GM10248 (cell line): ENCODE results near the gene PMM2.

Source experiments
- CTCF ChIA-PET: fragments of 300-600 bp; sonication (Branson Sonifier 250); formaldehyde crosslinking; extraction: SDS; loops from one replicate; lab custom pipeline; 2021; ENCODE audit warnings: antibody characterized with exemption; lab: Yijun Ruan, JAX
- POLR2A ChIA-PET: fragments of 350-650 bp; sonication (Branson Sonifier 250); formaldehyde crosslinking; extraction: SDS; loops from one replicate; lab custom pipeline; 2020; ENCODE audit warnings: antibody characterized with exemption; lab: Yijun Ruan, JAX
- DNase-seq: peaks from one replicate; pipeline ENCODE4 v3.0.0; 2012; ENCODE audit errors: extremely low spot score
- TF ChIP-seq, protein P1 (sequence below): IDR thresholded peaks from 2 replicates; pipeline ENCODE4 v1.5.1; 2012; ENCODE audit warnings: mild to moderate bottlenecking, low read depth; ENCODE audit errors: extremely low read depth, missing control alignments, control extremely low read depth

PMM2 gene

GRCh38 chr16:8888951-8889892 is 91.6 kb downstream of the PMM2 start:
- ChIA-PET CTCF (interaction anchor here (0.6 to 14.8 kb wide), 7 partner anchors 8 to 322 kb away, joined by 3 to 165 read pairs (median 6); partner anchors contain the start of genes CARHSP1 and LITAFD), POLR2A (interaction anchor here (0.8 kb wide), 1 partner anchor 20 kb away, joined by 6 read pairs; the partner anchor contains the start of gene CARHSP1)
- DNase-seq = no peak
- TF ChIP-seq, protein P1, sequence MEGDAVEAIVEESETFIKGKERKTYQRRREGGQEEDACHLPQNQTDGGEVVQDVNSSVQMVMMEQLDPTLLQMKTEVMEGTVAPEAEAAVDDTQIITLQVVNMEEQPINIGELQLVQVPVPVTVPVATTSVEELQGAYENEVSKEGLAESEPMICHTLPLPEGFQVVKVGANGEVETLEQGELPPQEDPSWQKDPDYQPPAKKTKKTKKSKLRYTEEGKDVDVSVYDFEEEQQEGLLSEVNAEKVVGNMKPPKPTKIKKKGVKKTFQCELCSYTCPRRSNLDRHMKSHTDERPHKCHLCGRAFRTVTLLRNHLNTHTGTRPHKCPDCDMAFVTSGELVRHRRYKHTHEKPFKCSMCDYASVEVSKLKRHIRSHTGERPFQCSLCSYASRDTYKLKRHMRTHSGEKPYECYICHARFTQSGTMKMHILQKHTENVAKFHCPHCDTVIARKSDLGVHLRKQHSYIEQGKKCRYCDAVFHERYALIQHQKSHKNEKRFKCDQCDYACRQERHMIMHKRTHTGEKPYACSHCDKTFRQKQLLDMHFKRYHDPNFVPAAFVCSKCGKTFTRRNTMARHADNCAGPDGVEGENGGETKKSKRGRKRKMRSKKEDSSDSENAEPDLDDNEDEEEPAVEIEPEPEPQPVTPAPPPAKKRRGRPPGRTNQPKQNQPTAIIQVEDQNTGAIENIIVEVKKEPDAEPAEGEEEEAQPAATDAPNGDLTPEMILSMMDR = no peak

DNA sequence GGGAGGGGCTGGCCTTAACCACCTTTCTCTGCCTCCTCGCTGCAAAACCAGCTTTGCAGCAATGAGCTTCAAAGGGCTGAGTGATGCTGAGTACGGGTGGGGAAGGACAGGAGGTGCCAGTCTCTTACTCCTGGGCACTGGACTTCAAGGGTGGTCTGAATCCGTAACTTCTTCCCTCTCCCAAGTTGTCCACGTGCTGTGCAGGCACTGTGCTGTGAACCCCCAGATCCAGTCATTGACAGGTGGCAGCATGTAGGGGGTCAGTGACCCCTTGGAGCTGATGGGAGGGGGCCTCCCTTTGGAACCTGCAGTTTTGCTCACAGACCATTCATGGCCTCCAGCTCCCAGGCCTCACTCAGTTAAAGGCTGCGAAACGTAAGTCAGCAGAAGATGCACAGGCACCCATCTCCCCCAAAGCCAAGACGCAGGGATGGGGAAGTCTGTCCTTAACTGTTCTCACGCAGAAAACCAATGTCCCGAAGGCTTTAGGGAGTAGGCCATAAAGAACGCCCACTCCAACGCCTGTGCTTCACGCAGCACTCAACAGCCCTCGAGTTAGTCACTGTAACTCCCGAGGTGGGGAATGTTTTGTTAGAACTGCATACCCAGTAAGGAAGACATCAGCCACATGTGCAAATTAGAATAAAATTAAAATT is 92.4 kb downstream of the PMM2 start:
- TF ChIP-seq, protein P1 = no peak
- DNase-seq = no peak
- CTCF ChIA-PET = interaction anchor here (0.6 to 14.8 kb wide), 11 partner anchors 9 to 323 kb away, joined by 3 to 165 read pairs (median 6); partner anchors contain the start of genes CARHSP1 and LITAFD
- POLR2A ChIA-PET = interaction anchor here (0.8 kb wide), 1 partner anchor 21 kb away, joined by 6 read pairs; the partner anchor contains the start of gene CARHSP1

DNA sequence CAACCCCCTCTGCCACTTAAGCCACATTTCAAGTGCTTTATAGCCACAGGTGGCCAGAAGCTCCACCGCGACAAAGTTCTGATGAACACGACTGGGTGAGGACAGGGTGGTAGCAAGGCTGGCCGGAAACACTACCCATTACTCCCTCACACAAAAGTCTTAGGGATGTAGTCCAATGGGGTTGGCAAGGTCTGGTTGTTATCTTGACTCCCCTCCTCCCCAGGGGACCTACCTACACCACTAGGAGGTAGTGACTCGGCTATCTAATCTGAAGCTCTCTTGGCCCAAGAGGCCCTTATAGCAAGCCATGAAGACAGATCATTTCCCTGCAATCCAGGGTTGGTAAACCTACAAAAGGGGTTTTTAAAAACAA is 92.9 kb downstream of the PMM2 start:
- DNase-seq = no peak
- ChIA-PET CTCF (interaction anchor here (0.8 to 14.8 kb wide), 17 partner anchors 9 to 323 kb away, joined by 3 to 165 read pairs (median 4); partner anchors contain the start of genes CARHSP1 and LITAFD), POLR2A (interaction anchor here (1.5 to 2.1 kb wide), 2 partner anchors 9 to 22 kb away, joined by 3 to 14 read pairs; partner anchors contain the start of gene CARHSP1)
- TF ChIP-seq, protein P1 = no peak

DNA sequence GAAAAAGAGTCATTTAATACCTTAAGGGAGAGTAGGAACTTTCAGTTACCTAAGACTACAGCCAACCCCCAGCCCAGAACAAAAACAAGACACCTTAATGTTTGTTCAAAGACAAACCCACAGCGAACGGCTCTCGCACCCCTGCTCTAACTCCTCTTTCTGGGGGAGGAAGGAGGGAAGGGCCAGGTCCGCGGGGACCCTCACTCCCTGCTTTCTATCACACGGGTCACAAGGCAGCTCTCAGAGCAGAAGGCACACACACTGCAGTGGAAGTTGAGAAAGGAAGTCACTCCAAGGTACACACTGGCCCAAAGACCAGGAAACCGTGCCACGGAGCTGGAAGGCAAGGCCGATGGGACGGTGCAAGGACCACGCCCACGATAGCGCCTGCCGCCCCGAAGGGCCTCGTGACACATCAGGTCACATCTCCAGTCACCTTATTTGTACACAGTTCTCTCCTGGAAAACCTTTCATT is 94.5 kb downstream of the PMM2 start:
- POLR2A ChIA-PET = interaction anchor here (1.1 to 2.1 kb wide), 4 partner anchors 8 to 201 kb away, joined by 3 to 14 read pairs (median 4); partner anchors contain the start of genes CARHSP1 and HAPSTR1

DNA sequence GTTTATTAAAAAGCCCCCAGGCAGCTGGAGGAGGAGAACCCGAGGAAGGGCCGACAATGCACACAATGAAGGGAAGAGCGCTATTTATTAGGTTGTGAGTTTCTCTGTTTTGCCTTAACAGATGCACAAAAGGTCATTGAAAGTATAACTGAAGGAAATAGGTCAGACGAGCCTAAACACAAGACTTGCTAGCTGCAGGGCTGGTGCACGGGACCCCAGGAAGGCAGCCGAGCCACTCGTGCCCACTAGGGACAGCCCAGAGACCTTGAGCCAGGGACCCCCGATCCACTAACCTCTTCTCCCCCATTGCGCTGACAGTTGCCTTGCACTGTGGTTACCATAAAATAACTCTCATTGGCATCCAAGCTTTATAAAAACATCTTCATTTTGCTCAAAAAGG is 95.8 kb downstream of the PMM2 start:
- CTCF ChIA-PET = interaction anchor here (0.9 to 5.2 kb wide), 9 partner anchors 10 to 246 kb away, joined by 3 to 30 read pairs (median 4); no protein-coding TSS in a partner anchor
- TF ChIP-seq, protein P1 = no peak
- POLR2A ChIA-PET = interaction anchor here (1.1 kb wide), 1 partner anchor 199 kb away, joined by 3 read pairs; no protein-coding TSS in a partner anchor
- DNase-seq = no peak

More for the DNA sequence above, 94.5 kb downstream of the PMM2 start:
- peak; percentile 45 for DNase-seq
- TF ChIP-seq, protein P1 = no peak
- CTCF ChIA-PET = interaction anchor here (0.7 to 14.8 kb wide), 21 partner anchors 9 to 247 kb away, joined by 3 to 165 read pairs (median 4); partner anchors contain the start of genes CARHSP1 and LITAFD
